Subcutaneous adipose tissue (tissue), 4 donors: Measurements from ENCODE around the gene ATR. TPM values are rescaled to one million over a fixed set of nuclear protein-coding genes. Genes with fewer than 3 reads are reported as not detected.

Source experiments
- CTCF ChIP-seq: fragments of 450-650 bp; IDR thresholded peaks from one replicate; pipeline ENCODE4 v1.5.1; 2016; ENCODE audit warnings: low read depth, mild to moderate bottlenecking, control low read depth, antibody characterized with exemption, moderate library complexity
- total RNA-seq, 4 donors: library from RNA; depleted of rRNA; stranded (reverse); fragments of >200 nt; gene quantifications; one replicate each; pipeline ENCODE4 v1.1.0, GENCODE V29; 2016

ATR gene
- total RNA-seq, 4 donors from 2014 or later: 22.6 to 51.5 (median 24.9) TPM

DNA sequence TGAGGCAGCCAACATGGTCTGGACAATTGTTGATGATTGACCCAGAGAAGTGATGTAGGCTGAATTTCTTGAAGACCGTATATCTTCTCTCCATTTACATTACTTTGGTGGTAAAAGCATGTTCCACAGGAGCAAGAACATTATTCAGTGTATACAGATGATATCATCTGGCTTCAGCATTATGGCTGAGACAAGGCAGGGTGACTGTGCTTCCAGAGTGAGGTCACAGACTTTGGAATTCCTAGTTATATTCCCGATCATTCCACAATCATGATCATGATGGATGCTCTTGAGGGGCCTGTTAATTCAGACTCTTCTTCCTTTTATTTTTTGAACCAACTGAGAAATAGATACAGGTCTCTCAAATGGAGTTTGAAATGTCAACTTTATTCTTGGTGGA is 36.6 kb upstream of the ATR start:
- no peak for TF ChIP-seq CTCF

DNA sequence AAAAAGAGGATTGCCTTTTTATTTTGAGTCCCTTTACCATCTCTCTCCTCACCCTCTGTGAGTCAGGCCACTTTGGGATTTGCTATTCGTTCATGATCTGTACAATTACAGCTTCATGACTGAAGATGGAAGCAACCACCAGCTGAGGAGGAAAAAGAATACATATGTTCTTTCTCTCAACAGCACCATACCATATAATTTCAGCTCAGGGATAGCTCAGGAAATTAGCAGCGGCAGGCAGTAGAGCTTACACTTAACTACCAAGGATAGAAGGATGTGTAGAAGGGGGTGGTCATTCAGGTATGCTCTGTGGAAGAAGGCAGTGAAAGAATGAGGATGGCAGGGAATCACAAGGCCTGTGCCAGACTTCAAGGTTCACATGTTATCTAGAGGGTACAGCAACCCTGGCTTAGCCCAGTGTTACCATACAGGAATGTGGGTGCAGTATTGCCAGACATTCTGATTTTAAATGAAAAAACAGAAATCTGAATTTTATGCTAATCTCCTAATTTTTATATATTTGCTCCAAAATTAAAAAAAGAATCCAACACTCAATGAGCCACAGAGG is 35.6 kb upstream of the ATR start:
- TF ChIP-seq CTCF: no peak

DNA sequence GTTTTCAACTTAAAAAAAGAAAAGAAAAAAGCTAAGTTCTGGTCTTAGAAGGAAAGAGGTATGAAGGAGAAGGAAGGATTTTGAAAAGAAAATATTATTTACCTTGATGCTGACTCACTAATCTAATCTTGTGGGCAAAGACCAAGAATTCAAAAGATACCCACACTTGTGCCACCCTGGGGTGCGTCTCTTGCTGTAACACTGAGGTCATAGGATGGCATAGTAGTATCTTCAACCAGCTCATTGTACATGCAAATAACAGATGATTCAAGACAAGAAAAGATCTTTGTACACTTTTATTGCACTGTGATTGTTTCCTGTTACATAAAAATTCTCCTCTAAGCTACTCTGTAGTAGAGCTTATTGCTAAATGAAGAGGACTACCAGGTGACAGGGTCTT is 35.0 kb upstream of the ATR start:
- TF ChIP-seq CTCF: no peak

DNA sequence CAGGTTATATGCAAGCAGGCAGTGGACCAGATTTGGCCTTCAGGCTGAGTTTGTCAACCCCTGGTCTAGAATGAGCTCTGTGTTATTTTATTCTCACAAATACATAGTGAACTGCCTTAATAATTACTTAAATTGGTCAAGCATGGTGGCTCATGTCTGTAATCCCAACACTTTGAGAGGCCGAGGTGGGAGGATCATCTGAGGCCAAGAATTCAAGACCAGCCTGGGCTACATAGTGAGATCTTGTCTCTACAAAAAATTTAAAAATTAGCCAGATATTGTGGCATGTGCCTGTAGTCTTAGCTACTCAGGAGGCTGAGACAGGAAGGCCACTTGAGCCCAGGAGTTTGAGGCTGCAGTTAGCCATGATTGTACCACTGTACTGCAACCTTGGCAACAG is 32.7 kb upstream of the ATR start:
- no peak for TF ChIP-seq CTCF

DNA sequence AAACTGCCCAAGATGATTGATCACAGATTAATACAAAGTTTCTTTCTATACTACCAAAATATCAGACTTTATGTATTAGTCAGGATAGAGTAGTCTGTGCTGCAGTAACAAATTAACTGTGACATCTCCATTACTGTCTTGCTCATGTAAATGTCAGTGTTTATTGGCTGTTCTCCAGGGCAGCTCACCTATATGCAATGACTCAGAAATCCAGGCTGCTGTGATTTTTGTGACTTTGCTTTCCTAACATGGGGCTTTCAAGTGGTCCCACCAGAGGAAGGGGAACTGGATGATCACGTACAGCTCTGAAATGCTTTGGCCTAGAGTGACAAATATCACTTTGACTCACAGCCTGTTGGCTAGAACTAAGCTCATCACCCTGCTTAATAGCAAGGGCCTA is 30.6 kb upstream of the ATR start:
- no peak for TF ChIP-seq CTCF

GRCh38 chr3:142608631-142609030 is 30.1 kb upstream of the ATR start:
- no peak for TF ChIP-seq CTCF

DNA sequence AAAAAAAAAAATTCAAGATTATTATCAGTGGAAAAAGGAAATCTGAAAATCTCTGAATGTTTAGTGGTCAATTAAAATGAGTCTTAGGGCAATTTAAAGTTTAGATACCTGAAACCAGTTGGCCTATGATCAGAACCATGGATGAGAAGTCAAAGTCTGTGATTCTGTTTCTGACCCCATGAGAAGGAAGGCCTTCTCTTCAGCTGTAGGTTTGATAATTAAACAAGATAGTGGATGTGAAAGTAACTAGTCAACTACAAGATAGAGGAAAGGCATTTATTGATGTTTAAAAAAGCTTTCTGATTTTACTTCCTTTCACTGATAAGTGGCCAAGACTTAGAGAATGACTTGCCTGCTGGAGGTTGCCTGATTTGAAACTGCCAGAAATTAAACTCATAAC is 26.4 kb upstream of the ATR start:
- no peak for TF ChIP-seq CTCF
